Measurements from ENCODE around the gene NUDT21. TPM values are rescaled to one million over a fixed set of nuclear protein-coding genes. Genes with fewer than 3 reads are reported as not detected.

The NUDT21 gene
- total and polyA plus RNA-seq, 2 of the 4 experiments (the other 2 are of a cell fraction), result 52.4 to 166 TPM

DNA sequence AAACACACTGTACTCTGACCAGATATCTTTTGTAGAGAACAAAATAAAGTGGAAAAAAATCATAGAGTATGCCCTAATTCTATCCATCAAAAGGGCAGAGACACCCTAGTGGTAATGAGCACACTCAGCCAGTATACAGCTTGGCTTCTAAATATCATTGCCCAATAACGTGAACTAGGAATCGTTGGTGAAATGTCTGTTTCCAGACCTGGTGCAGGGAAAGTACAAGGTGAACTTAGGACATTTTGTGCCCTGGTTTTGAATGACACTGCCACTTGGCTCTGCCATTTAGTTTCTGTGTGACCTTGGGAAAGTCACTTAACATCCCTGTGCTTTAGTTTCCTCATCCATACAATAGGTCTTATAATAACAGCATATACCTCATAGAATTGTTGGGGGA, 39.5 kb downstream of the NUDT21 start:
- Histone ChIP-seq H3K27me3 (ENCODE audit: control insufficient read depth, insufficient read depth, low read length) (no peaks in the 10 kb centered on the region), H4K5ac (ENCODE audit: low read depth, low read length) (no peak overlapping the region), H3K23ac (ENCODE audit: low read depth, low read length) (no peak overlapping the region), H3K36me3 (ENCODE audit: control insufficient read depth, insufficient read depth, low read length) (peaks cover 20% of the 10 kb centered on the region), H3K9ac (ENCODE audit: low read depth, low read length) (no peak overlapping the region), H2AK9ac (replicated peaks; ENCODE audit: low read depth, low read length, poor library complexity) (no peak overlapping the region), H4K91ac (ENCODE audit: insufficient read depth, low read depth, low read length) (no peak overlapping the region), H3K4me3 (ENCODE audit: insufficient read depth, low read depth, low read length) (no peak overlapping the region), H3K4ac (ENCODE audit: low read depth, low read length) (no peak overlapping the region), H2BK5ac (ENCODE audit: low read depth, low read length, poor library complexity, severe bottlenecking) (no peak overlapping the region), H2BK120ac (ENCODE audit: low read depth, low read length) (no peak overlapping the region), H3K56ac (ENCODE audit: extremely low read depth, insufficient read depth, low read length) (no peak overlapping the region), H3K4me1 (ENCODE audit: control insufficient read depth, insufficient read depth, low read length) (0 out of 2 replicates have a peak, but pooled peaks cover 3% of the 10 kb centered on the region), H2BK15ac (ENCODE audit: low read depth, low read length) (no peak overlapping the region), H3K79me1 (ENCODE audit: low read depth in 1 of 2, low read length in 2 of 2) (peaks cover 33 to 63% of the 10 kb centered on the region in 2 experiments), H2AK5ac (ENCODE audit: low read depth, low read length) (no peak overlapping the region), H3K14ac (replicated peaks; ENCODE audit: low read depth, low read length) (no peak overlapping the region), H3K9me3 (ENCODE audit: control insufficient read depth, insufficient read depth, low read length) (no peaks in the 10 kb centered on the region), H2AFZ (replicated peaks; ENCODE audit: low read length, poor library complexity) (no peak overlapping the region), H4K8ac (ENCODE audit: low read depth in 2 of 2, low read length in 2 of 2) (no peak overlapping the region), H3K9me1 (ENCODE audit: insufficient read depth, low read length) (peaks cover 6% of the 10 kb centered on the region; the same call in 1 of the 2 replicates), H3K18ac (ENCODE audit: low read depth, low read length) (no peak overlapping the region), H4K20me1 (ENCODE audit: insufficient read depth, low read length) (peaks cover 16% of the 10 kb centered on the region; the same call in 1 of the 2 replicates), H3K4me2 (ENCODE audit: low read depth, low read length) (no peak overlapping the region), H3K27ac (ENCODE audit: insufficient read depth, low read length) (no peak overlapping the region), H2BK20ac (ENCODE audit: low read depth, low read length) (no peak overlapping the region)
- no TSS peak for BruUV-seq (replicated peaks)
- ChIA-PET POLR2A (ENCODE audit: unreplicated experiment) (no interaction called here), CTCF (no interaction called here)
- in situ Hi-C loops (cut with MboI; ENCODE audit: low sequenced_read_pairs), result no loop called here
- no peak for DNase-seq
- TF ChIP-seq RAD21 (IDR thresholded peaks at IDR 0.05; ENCODE audit: low read length), result no peak
- TF ChIP-seq CEBPB (IDR thresholded peaks at IDR 0.05; ENCODE audit: low read depth, low read length), result 0 out of 2 replicates have a peak, but pooled peaks have one; percentile 38
- ATAC-seq (ENCODE audit: low read depth), result no peak
- dilution Hi-C loops (cut with HindIII; ENCODE audit: low sequenced_read_pairs, unreplicated experiment), result no loop called here
- intact Hi-C loops (cut with micrococcal nuclease), result no loop called here
- WGBS, 2 experiments (ENCODE audit: extremely low coverage in 2 of 2, insufficient read length in 1 of 2), result no CpG with 5 or more reads among the region's 2 CpGs

All from IMR-90 (cell line).